HG02885 (cell line): ENCODE results near the gene CCNA1.
A peak's percentile ranks its signal among the peaks of the same experiment; 100 is the strongest.

ENCODE experiments used
- ATAC-seq: cut with Tn5 transposase; IDR thresholded peaks from one replicate; pipeline ENCODE4 v1.9.1; 2021; ENCODE audit warnings: mild to moderate bottlenecking; ENCODE audit not compliant: unreplicated experiment, poor library complexity

The CCNA1 gene

GRCh38 chr13:36432106-36432544 lies at the start of gene CCNA1:
Gene CCNA1 (plus strand): TSS chr13:36432495. CDS start chr13:36433057, 562 bp downstream.
- peak; percentile 55 for ATAC-seq

GRCh38 chr13:36385489-36385888 lies 46.8 kb upstream of the CCNA1 start:
- no peak for ATAC-seq

GRCh38 chr13:36395280-36395679 lies 37.0 kb upstream of the CCNA1 start:
- ATAC-seq: no peak

- no peak for ATAC-seq
Observed at GRCh38 chr13:36405151-36405550, 27.1 kb upstream of the CCNA1 start.

- no peak for ATAC-seq
Observed at GRCh38 chr13:36412736-36413135, 19.6 kb upstream of the CCNA1 start.

GRCh38 chr13:36413161-36413560 lies 19.1 kb upstream of the CCNA1 start:
- no peak for ATAC-seq

GRCh38 chr13:36414461-36414860 lies 17.8 kb upstream of the CCNA1 start:
- no peak for ATAC-seq

GRCh38 chr13:36417331-36417730 lies 15.0 kb upstream of the CCNA1 start:
- no peak for ATAC-seq

GRCh38 chr13:36418022-36418805 lies 14.1 kb upstream of the CCNA1 start:
- ATAC-seq: peak; percentile 74

GRCh38 chr13:36420437-36420891 lies 11.8 kb upstream of the CCNA1 start:
- ATAC-seq: peak; percentile 91

GRCh38 chr13:36421447-36421846 lies 10.8 kb upstream of the CCNA1 start:
- no peak for ATAC-seq

- ATAC-seq: no peak
Observed at GRCh38 chr13:36428086-36428485, 4.2 kb upstream of the CCNA1 start.

- no peak for ATAC-seq
Observed at GRCh38 chr13:36430247-36431203, 1.8 kb upstream of the CCNA1 start.

GRCh38 chr13:36431204-36432105 lies 840 bp upstream of the CCNA1 start:
- ATAC-seq: peak; percentile 50

GRCh38 chr13:36436811-36437210 lies 4.5 kb downstream of the CCNA1 start:
- ATAC-seq: no peak

GRCh38 chr13:36438594-36439483 lies 6.5 kb downstream of the CCNA1 start:
- ATAC-seq: no peak

- ATAC-seq: no peak
Observed at GRCh38 chr13:36445278-36445677, 13.0 kb downstream of the CCNA1 start.

GRCh38 chr13:36445891-36446351 lies 13.6 kb downstream of the CCNA1 start:
- ATAC-seq: no peak

- no peak for ATAC-seq
Observed at GRCh38 chr13:36447501-36447900, 15.2 kb downstream of the CCNA1 start.
